PFSK-1 (cell line): ENCODE measurements around the gene GPSM1.

Experiments
- FOXP2 ChIP-seq: optimal IDR thresholded peaks from 2 replicates; pipeline ENCODE3; 2011; ENCODE audit warnings: borderline replicate concordance, control low read depth, inconsistent platforms; ENCODE audit not compliant: insufficient read depth; ENCODE audit errors: extremely low read length, extremely low read depth
- POLR2AphosphoS5 ChIP-seq: IDR thresholded peaks from 2 replicates; pipeline ENCODE4 v1.6.1; 2012; ENCODE audit warnings: low read depth, mild to moderate bottlenecking, control low read depth, low read length, moderate library complexity
- SIN3A ChIP-seq: IDR thresholded peaks from 2 replicates; pipeline ENCODE4 v1.6.1; 2012; ENCODE audit warnings: mild to moderate bottlenecking, low read length, moderate library complexity, borderline replicate concordance; ENCODE audit not compliant: insufficient read depth
- TAF1 ChIP-seq: IDR thresholded peaks from 2 replicates; pipeline ENCODE4 v1.6.1; 2012; ENCODE audit warnings: low read length, control low read depth, borderline replicate concordance; ENCODE audit not compliant: insufficient read depth
- TF ChIP-seq, protein P1 (sequence below), 2 experiments: IDR thresholded peaks; 2 replicates each; pipeline versions ENCODE4 v1.6.1 to v1.8.0; 2011 to 2012; ENCODE audit warnings: low read depth in 2 of 2, low read length in 2 of 2, control low read depth in 1 of 2, inconsistent platforms in 1 of 2, mild to moderate bottlenecking in 1 of 2, moderate library complexity in 1 of 2; ENCODE audit not compliant: insufficient read depth in 1 of 2

GPSM1 gene

GRCh38 chr9:136292591-136293448 lies 34.5 kb upstream of the GPSM1 start:
- TF ChIP-seq TAF1 (no peak), POLR2AphosphoS5 (no peak), FOXP2 (no peak), SIN3A (no peak)
- TF ChIP-seq, protein P1, sequence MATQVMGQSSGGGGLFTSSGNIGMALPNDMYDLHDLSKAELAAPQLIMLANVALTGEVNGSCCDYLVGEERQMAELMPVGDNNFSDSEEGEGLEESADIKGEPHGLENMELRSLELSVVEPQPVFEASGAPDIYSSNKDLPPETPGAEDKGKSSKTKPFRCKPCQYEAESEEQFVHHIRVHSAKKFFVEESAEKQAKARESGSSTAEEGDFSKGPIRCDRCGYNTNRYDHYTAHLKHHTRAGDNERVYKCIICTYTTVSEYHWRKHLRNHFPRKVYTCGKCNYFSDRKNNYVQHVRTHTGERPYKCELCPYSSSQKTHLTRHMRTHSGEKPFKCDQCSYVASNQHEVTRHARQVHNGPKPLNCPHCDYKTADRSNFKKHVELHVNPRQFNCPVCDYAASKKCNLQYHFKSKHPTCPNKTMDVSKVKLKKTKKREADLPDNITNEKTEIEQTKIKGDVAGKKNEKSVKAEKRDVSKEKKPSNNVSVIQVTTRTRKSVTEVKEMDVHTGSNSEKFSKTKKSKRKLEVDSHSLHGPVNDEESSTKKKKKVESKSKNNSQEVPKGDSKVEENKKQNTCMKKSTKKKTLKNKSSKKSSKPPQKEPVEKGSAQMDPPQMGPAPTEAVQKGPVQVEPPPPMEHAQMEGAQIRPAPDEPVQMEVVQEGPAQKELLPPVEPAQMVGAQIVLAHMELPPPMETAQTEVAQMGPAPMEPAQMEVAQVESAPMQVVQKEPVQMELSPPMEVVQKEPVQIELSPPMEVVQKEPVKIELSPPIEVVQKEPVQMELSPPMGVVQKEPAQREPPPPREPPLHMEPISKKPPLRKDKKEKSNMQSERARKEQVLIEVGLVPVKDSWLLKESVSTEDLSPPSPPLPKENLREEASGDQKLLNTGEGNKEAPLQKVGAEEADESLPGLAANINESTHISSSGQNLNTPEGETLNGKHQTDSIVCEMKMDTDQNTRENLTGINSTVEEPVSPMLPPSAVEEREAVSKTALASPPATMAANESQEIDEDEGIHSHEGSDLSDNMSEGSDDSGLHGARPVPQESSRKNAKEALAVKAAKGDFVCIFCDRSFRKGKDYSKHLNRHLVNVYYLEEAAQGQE (IDR thresholded peaks at IDR 0.05; ENCODE audit: insufficient read depth in 1 of 2, low read depth in 2 of 2, low read length in 2 of 2), result no peak

DNA sequence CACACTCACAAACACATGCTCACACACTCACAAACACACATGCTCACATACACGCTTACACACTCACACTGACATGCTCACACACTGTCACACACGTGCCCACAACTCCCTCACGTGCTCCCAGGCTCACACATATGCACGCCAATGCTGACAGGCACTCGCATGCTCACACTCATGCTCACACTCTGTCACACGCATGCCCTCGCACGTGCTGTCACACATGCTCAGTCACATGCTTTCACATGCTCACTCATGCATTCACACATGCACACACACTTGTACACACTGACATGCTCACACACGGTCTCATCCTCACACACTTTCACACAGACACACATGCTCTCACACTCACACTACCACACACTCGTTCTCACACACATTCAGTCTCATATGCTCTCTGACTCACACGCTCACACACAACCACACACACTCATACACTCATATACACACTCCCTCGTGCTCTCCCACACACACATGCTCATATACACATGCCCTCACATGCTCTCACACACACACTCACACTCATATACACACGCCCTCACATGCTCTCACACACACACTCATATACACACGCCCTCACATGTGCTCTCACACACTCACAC lies 33.8 kb upstream of the GPSM1 start:
- TF ChIP-seq TAF1 (no peak), POLR2AphosphoS5 (no peak), SIN3A (no peak)
- TF ChIP-seq, protein P1 (IDR thresholded peaks at IDR 0.05; ENCODE audit: insufficient read depth in 1 of 2, low read depth in 2 of 2, low read length in 2 of 2), result no peak

- TF ChIP-seq, protein P1 (IDR thresholded peaks at IDR 0.05; ENCODE audit: insufficient read depth in 1 of 2, low read depth in 2 of 2, low read length in 2 of 2), result no peak
- no peak for TF ChIP-seq FOXP2
- no peak for TF ChIP-seq TAF1
- TF ChIP-seq SIN3A, result no peak
- no peak for TF ChIP-seq POLR2AphosphoS5
Observed at GRCh38 chr9:136294437-136294836, 32.9 kb upstream of the GPSM1 start.

- no peak for TF ChIP-seq TAF1
- no peak for TF ChIP-seq FOXP2
- TF ChIP-seq SIN3A, result no peak
- TF ChIP-seq, protein P1 (IDR thresholded peaks at IDR 0.05; ENCODE audit: insufficient read depth in 1 of 2, low read depth in 2 of 2, low read length in 2 of 2), result no peak
- no peak for TF ChIP-seq POLR2AphosphoS5
Observed at GRCh38 chr9:136295055-136295454, 32.3 kb upstream of the GPSM1 start.
